GM10248 (cell line): ENCODE results near the gene VASN.
"Not testable (repeated sequence)": the region's sequence is repeated elsewhere in the genome, so short reads cannot be mapped to it uniquely, and the experiment has no call there.

Experiments
- CTCF ChIA-PET: fragments of 300-600 bp; sonication (Branson Sonifier 250); formaldehyde crosslinking; extraction: SDS; loops from one replicate; lab custom pipeline; 2021; ENCODE audit warnings: antibody characterized with exemption; lab: Yijun Ruan, JAX
- POLR2A ChIA-PET: fragments of 350-650 bp; sonication (Branson Sonifier 250); formaldehyde crosslinking; extraction: SDS; loops from one replicate; lab custom pipeline; 2020; ENCODE audit warnings: antibody characterized with exemption; lab: Yijun Ruan, JAX
- DNase-seq: peaks from one replicate; pipeline ENCODE4 v3.0.0; 2012; ENCODE audit errors: extremely low spot score
- TF ChIP-seq, protein P1 (sequence below): IDR thresholded peaks from 2 replicates; pipeline ENCODE4 v1.5.1; 2012; ENCODE audit warnings: mild to moderate bottlenecking, low read depth; ENCODE audit errors: extremely low read depth, missing control alignments, control extremely low read depth

The VASN gene

DNA sequence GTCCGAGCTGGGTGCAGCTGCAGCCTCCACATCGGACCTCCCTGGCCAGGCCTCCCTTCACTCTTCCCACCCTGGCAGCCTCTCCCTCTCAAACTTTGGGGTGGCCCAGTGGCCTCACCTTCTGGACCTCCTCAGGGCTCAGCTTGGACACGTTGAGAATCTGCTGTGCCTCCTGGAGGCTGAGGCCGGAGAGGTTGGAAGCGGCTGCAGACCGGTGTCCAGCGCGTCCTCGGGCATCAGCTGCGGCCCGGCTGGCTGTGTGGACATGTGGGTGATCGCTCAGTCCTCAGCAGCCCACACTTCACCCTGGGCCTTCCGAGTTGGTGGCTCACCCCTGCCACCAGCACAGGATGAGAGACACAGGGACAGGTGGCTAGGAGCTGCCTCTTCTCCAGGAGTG is 30.4 kb upstream of the VASN start:
- TF ChIP-seq, protein P1, sequence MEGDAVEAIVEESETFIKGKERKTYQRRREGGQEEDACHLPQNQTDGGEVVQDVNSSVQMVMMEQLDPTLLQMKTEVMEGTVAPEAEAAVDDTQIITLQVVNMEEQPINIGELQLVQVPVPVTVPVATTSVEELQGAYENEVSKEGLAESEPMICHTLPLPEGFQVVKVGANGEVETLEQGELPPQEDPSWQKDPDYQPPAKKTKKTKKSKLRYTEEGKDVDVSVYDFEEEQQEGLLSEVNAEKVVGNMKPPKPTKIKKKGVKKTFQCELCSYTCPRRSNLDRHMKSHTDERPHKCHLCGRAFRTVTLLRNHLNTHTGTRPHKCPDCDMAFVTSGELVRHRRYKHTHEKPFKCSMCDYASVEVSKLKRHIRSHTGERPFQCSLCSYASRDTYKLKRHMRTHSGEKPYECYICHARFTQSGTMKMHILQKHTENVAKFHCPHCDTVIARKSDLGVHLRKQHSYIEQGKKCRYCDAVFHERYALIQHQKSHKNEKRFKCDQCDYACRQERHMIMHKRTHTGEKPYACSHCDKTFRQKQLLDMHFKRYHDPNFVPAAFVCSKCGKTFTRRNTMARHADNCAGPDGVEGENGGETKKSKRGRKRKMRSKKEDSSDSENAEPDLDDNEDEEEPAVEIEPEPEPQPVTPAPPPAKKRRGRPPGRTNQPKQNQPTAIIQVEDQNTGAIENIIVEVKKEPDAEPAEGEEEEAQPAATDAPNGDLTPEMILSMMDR: no peak
- ChIA-PET CTCF (interaction anchor here (1.8 to 4.5 kb wide), 3 partner anchors 10 to 52 kb away, joined by 6 to 30 read pairs (median 9); no protein-coding TSS in a partner anchor), POLR2A (no interaction called here)
- no peak for DNase-seq

DNA sequence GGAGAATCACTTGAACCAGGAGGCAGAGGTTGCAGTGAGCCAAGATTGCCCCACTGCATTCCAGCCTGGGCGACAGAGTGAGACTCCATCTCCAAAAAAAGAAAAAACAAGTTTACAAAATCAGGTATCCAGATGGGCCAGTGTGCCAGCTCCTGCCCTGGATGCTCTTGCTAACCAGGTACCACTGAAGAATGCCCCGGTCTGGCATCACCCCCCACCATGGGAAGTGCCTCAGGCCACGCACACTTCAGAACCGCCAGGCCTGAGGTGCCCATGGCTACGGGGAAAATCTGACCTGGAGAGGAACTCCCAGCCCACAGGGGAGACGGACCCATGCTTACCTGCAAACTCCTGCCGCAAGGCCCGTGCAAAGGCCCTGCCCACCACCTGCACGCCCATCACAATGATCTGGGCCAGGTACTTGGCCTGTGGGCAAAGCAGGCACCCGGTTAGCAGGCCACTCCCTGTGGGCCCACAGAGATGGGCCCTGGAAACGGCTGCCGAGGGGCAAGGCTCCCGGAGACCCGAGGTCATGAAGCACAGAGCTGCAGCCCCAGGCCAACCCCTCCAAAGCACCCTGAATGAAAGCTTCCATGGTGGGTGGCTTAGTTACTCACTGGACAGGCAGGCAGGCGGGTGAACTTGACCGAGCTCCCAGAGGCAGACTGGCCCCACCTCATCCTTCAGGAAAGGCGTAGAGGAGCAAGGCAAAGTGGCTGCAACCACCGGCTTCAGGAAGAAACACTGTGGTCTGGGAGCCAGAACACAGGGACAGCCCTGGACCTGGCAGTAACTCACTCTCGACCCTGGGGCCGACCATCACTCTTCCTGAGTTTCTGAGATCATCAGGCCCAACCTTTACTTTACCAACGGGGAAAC is 28.5 kb upstream of the VASN start:
- TF ChIP-seq, protein P1: no peak
- ChIA-PET POLR2A (interaction anchor here (0.6 kb wide), 1 partner anchor 1810 kb away, joined by 3 read pairs; no protein-coding TSS in a partner anchor), CTCF (interaction anchor here (1.1 to 2.7 kb wide), 2 partner anchors 13 to 15 kb away, joined by 3 to 9 read pairs; no protein-coding TSS in a partner anchor)
- no peak for DNase-seq

DNA sequence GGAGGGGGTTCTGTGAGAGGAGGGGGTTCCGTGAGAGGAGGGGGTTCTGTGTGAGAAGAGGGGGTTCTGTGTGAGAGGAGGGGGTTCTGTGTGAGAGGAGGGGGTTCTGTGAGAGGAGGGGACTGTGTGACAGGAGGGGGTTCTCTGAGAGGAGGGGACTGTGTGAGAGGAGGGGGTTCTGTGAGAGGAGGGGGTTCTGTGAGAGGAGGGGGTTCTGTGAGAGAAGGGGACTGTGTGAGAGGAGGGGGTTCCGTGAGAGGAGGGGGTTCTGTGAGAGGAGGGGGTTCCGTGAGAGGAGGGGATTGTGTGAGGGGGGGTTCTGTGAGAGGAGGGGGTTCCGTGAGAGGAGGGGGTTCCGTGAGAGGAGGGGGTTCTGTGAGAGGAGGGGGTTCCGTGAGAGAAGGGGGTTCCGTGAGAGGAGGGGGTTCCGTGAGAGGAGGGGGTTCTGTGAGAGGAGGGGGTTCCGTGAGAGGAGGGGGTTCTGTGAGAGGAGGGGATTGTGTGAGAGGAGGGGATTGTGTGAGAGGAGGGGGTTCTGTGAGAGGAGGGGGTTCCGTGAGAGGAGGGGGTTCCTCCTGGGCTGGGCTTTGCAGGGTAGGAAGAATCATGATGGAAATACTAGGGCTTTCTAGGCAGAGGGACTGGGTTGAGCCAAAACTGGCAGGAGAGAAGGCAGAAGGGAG is 27.2 kb upstream of the VASN start:
- CTCF ChIA-PET, DNase-seq, POLR2A ChIA-PET: not testable (repeated sequence)

DNA sequence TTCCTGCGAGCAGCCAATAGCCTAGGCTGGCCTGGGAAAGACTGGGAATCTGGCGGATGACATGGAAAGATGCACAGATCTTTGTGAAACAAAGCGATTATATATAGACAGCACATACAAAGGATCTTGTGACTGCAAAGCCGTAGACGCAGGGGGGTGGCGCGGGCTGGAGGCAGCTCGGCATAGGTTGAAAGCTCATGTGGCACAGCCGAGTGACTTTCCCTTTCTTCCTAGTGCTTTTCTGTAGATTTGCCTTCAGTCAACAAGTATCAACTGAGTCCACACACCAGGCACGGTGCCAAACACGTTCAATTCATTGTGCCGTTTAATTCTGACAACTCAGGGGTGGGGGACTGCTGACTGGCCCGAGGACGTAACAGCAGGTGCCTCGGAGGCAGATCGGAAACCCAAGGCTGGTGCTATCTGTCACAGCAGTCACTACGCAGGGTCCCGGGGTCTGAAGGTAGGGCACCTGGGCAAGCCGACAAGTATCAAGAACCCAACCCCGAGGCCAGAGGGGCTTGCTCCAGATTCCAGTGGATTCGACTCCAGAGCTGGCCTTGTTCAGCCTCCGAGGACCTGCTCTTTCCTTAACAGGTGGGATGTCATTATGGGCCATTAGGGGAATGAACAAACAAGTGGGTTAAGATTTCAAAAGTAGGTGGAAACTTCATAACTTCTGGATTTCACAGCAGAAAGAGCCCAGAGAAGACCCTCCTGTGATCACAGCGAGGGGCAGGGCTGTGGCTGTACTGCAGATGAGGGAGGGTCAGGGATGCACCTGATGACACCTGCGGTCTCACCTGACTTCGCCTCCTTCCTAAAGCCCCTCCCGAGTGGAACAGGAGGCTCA is 26.4 kb upstream of the VASN start:
- DNase-seq: no peak
- TF ChIP-seq, protein P1: no peak
- ChIA-PET CTCF (interaction anchor here (1.3 to 1.8 kb wide), 4 partner anchors 14 to 71 kb away, joined by 4 to 6 read pairs (median 6); no protein-coding TSS in a partner anchor), POLR2A (no interaction called here)

DNA sequence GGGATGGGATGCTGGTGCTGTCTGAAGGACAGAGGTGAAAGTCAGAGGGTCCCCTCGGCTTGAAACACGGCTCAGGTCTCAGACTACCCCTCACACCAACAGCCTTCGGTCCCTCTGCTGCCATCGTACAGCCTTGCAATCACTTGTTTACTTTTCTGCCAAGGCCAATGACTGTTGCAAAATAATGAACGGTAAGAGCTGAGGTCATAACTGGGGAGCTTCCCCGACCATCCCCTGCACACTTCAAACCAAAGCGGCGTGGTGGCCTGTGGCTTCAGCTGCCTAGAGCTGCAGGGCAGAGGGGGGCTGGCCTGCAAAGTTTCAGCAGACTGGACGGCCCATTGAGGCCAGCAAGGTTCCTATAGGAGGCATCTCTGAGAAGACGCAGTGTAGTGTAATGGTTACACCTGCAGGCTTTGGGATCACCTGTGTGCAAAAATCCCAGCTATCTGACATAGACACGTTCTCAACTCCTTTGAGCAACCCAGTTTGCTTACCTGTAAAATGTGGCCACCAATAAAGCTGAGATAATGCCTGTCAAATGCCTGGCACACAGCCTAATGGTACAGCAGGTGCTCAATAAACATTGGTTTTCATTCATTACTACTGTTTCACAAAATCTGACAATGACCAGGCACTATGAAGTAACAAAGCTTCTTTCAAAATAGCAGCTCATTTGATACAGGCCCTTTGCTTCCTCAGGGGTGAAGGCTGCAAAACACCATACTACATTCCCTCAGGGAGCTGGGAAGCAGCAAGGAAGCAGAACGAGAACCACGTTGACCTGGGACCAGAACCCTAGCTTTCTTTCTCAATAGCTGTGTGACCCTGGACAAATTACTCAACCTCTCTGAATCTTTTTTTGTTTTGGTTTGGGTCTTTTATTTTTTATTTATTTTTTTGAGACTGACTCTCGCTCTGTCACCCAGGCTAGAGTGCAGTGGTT is 25.5 kb upstream of the VASN start:
- DNase-seq: no peak
- CTCF ChIA-PET: interaction anchor here (0.9 to 1.8 kb wide), 7 partner anchors 9 to 72 kb away, joined by 3 to 6 read pairs (median 4); no protein-coding TSS in a partner anchor
- TF ChIP-seq, protein P1: no peak
- POLR2A ChIA-PET: interaction anchor here (0.9 kb wide), 1 partner anchor 73 kb away, joined by 4 read pairs; the partner anchor contains the start of gene TFAP4

DNA sequence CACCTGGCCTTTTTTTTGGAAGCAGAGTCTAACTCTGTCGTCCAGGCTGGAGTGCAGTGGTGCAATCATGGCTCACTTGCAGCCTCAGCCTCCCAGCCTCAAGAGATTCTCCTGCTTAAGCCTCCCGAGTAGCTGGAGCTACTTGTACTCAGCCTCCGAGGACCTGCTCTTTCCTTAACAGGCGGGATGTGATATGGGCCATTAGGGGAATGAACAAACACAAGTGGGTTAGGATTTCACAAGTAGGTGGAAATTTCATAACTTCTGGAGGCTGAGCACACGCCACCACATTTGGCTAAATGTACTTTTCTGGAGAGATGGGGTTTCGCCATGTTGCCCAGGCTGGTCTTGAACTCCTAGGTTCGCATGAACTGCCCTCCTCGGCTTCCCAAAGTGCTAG is 24.6 kb upstream of the VASN start:
- ChIA-PET CTCF (interaction anchor here (0.9 to 1.8 kb wide), 3 partner anchors 16 to 55 kb away, joined by 3 to 5 read pairs (median 4); no protein-coding TSS in a partner anchor), POLR2A (interaction anchor here (0.9 kb wide), 1 partner anchor 74 kb away, joined by 4 read pairs; the partner anchor contains the start of gene TFAP4)
- TF ChIP-seq, protein P1: no peak
- no peak for DNase-seq
